ENCODE results near the gene MAP3K5.

- TF ChIP-seq CTCF (IDR thresholded peaks at IDR 0.05), result no peak
- TF ChIP-seq POLR2A (IDR thresholded peaks at IDR 0.05), result no peak
- TF ChIP-seq POLR2AphosphoS5 (IDR thresholded peaks at IDR 0.05), result no peak
Observed at GRCh38 chr6:136567688-136568087, 224.6 kb downstream of the MAP3K5 start.

All from sigmoid colon (tissue), 4 donors.